Nephron progenitor cell (in vitro differentiated cells): ENCODE results near the gene ACAP3.
A peak's percentile ranks its signal among the peaks of the same experiment; 100 is the strongest.

Source experiments
- DNase-seq: peaks from one replicate; pipeline ENCODE4 v3.0.0; 2021
- H3K27ac Mint-ChIP-seq: 2 replicates; pipeline ENCODE4 v1.8.0; 2021; ENCODE audit warnings: mild to moderate bottlenecking, moderate library complexity, mixed read lengths
- H3K27me3 Mint-ChIP-seq: 2 replicates; pipeline ENCODE4 v1.8.0; 2021; ENCODE audit warnings: mild to moderate bottlenecking, low read depth, mixed read lengths; ENCODE audit not compliant: poor library complexity
- H3K36me3 Mint-ChIP-seq: 2 replicates; pipeline ENCODE4 v1.8.0; 2021; ENCODE audit warnings: low read depth, mixed read lengths
- H3K4me1 Mint-ChIP-seq: 2 replicates; pipeline ENCODE4 v1.8.0; 2021; ENCODE audit warnings: mixed read lengths
- H3K4me3 Mint-ChIP-seq: 2 replicates; pipeline ENCODE4 v1.8.0; 2021; ENCODE audit warnings: mild to moderate bottlenecking, moderate library complexity, mixed read lengths
- H3K9me3 Mint-ChIP-seq: 2 replicates; pipeline ENCODE4 v1.8.0; 2021; ENCODE audit warnings: mild to moderate bottlenecking, moderate library complexity, mixed read lengths
- CTCF ChIP-seq: fragments of 200-600 bp; sonication (generic); IDR thresholded peaks from 2 replicates; pipeline ENCODE4 v1.5.0; 2021; ENCODE audit warnings: antibody characterized with exemption

ACAP3 gene

GRCh38 chr1:1336446-1336845 is 28.7 kb upstream of the ACAP3 start:
- Mint-ChIP-seq H3K4me1 (peaks cover 4% of the 10 kb centered on the region), H3K9me3 (no peaks in the 10 kb centered on the region), H3K27me3 (no peaks in the 10 kb centered on the region), H3K4me3 (no peak overlapping the region), H3K36me3 (peaks cover 16% of the 10 kb centered on the region), H3K27ac (no peak overlapping the region)
- TF ChIP-seq CTCF: no peak
- no peak for DNase-seq

- H3K36me3 Mint-ChIP-seq: peaks cover 10% of the 10 kb centered on the region
- peaks cover 4% of the 10 kb centered on the region for H3K4me1 Mint-ChIP-seq
- no peak overlapping the region for H3K4me3 Mint-ChIP-seq
- H3K9me3 Mint-ChIP-seq: no peaks in the 10 kb centered on the region
- no peak for DNase-seq
- no peak overlapping the region for H3K27ac Mint-ChIP-seq
- no peaks in the 10 kb centered on the region for H3K27me3 Mint-ChIP-seq
- TF ChIP-seq CTCF: no peak
These were observed 28.1 kb upstream of the ACAP3 start for GRCh38 chr1:1335792-1336248.

- no peak for DNase-seq
- Mint-ChIP-seq H3K27me3 (no peaks in the 10 kb centered on the region), H3K27ac (no peak overlapping the region), H3K4me3 (no peak overlapping the region), H3K9me3 (no peaks in the 10 kb centered on the region), H3K4me1 (peaks cover 4% of the 10 kb centered on the region), H3K36me3 (peaks cover 4% of the 10 kb centered on the region)
- TF ChIP-seq CTCF: no peak
These were observed 27.6 kb upstream of the ACAP3 start for GRCh38 chr1:1335283-1335682.

- no peak for TF ChIP-seq CTCF
- no peaks in the 10 kb centered on the region for H3K27me3 Mint-ChIP-seq
- H3K27ac Mint-ChIP-seq: no peak overlapping the region
- H3K4me1 Mint-ChIP-seq: peaks cover 4% of the 10 kb centered on the region
- no peaks in the 10 kb centered on the region for H3K9me3 Mint-ChIP-seq
- DNase-seq: peak; percentile 87
- no peak overlapping the region for H3K4me3 Mint-ChIP-seq
- peaks cover 4% of the 10 kb centered on the region for H3K36me3 Mint-ChIP-seq
These were observed 27.1 kb upstream of the ACAP3 start for GRCh38 chr1:1334835-1335234.

GRCh38 chr1:1333551-1334241 is 26.0 kb upstream of the ACAP3 start:
- H3K27me3 Mint-ChIP-seq: no peaks in the 10 kb centered on the region
- H3K4me1 Mint-ChIP-seq: peaks cover 4% of the 10 kb centered on the region
- TF ChIP-seq CTCF: no peak
- H3K36me3 Mint-ChIP-seq: peaks cover 4% of the 10 kb centered on the region
- H3K27ac Mint-ChIP-seq: no peak overlapping the region
- H3K9me3 Mint-ChIP-seq: no peaks in the 10 kb centered on the region
- no peak for DNase-seq
- no peak overlapping the region for H3K4me3 Mint-ChIP-seq
